Uterine smooth muscle cell (primary cell): ENCODE measurements around the gene SLC39A6. TPM values are rescaled to one million over a fixed set of nuclear protein-coding genes. Genes with fewer than 3 reads are reported as not detected.

Experiments used
- total RNA-seq: library from RNA; depleted of rRNA; stranded (reverse); fragments of >200 nt; gene quantifications from 2 replicates; pipeline ENCODE4 v1.2.3, GENCODE V29; 2014

Gene SLC39A6
- total RNA-seq = 82.8 and 96.6 TPM in 2 replicates

GRCh38 chr18:36129300-36130038, at the start of gene SLC39A6, which contains the start of gene ELP2:
Gene SLC39A6, minus strand, starts transcription at chr18:36129340. Its CDS starts 2,333 bp downstream, at chr18:36127007.
Gene ELP2, plus strand, starts transcription at chr18:36129899. Its CDS starts 35 bp downstream, at chr18:36129934.

GRCh38 chr18:36067055-36067957, 61.8 kb downstream of the SLC39A6 start, which contains the start of gene RPRD1A:
Gene RPRD1A, minus strand, starts transcription at chr18:36067559. Its CDS starts 155 bp downstream, at chr18:36067404.

Other genes with a start within 250 kb of the SLC39A6 start
- gene RPRD1A, start 61.8 kb downstream of the SLC39A6 start, total RNA-seq = 71.3 and 76.7 TPM in 2 replicates
- 86.2 and 113 TPM in 2 replicates for gene ELP2, start 559 bp upstream of the SLC39A6 start, total RNA-seq
- gene MOCOS, start 58.2 kb upstream of the SLC39A6 start, total RNA-seq = 2.2 and 5.6 TPM in 2 replicates
- 16.3 and 19.7 TPM in 2 replicates for gene FHOD3, start 168.4 kb upstream of the SLC39A6 start, total RNA-seq